Endothelial cell of umbilical vein (primary cell): ENCODE results near the gene CEP85L.

ENCODE experiments used
- CTCF ChIP-seq, 2 donors: IDR thresholded peaks; 1 replicate in 1 of 2; 2 replicates in 1 of 2; pipeline ENCODE4 v1.5.1; 2011; ENCODE audit warnings: low read length in 2 of 2, mild to moderate bottlenecking in 2 of 2, moderate library complexity in 2 of 2, control low read depth in 1 of 2, inconsistent platforms in 1 of 2, low read depth in 1 of 2; ENCODE audit not compliant: insufficient read depth in 1 of 2; ENCODE audit errors: extremely low read depth in 1 of 2
- EZH2 ChIP-seq: IDR thresholded peaks from 2 replicates; pipeline ENCODE4 v1.6.1; 2012; ENCODE audit warnings: borderline replicate concordance, low read depth, mild to moderate bottlenecking, moderate library complexity, low read length, inconsistent platforms; ENCODE audit not compliant: severe bottlenecking
- FOS ChIP-seq: IDR thresholded peaks from 2 replicates; pipeline ENCODE4 v1.6.1; 2011; ENCODE audit warnings: mild to moderate bottlenecking, low read length, moderate library complexity, borderline replicate concordance; ENCODE audit not compliant: insufficient read depth
- GATA2 ChIP-seq: IDR thresholded peaks from 2 replicates; pipeline ENCODE4 v1.7.0; 2011; ENCODE audit warnings: low read depth, mild to moderate bottlenecking, moderate library complexity, mixed read lengths, low read length; ENCODE audit not compliant: insufficient read length, insufficient read depth
- MAX ChIP-seq: IDR thresholded peaks from 2 replicates; pipeline ENCODE4 v1.6.1; 2011; ENCODE audit not compliant: insufficient read depth, insufficient read length
- MYC ChIP-seq: IDR thresholded peaks from one replicate; pipeline ENCODE4 v1.6.1; 2011; ENCODE audit warnings: mild to moderate bottlenecking, low read depth, low read length
- POLR2A ChIP-seq: IDR thresholded peaks from 2 replicates; pipeline ENCODE4 v1.6.1; 2012; ENCODE audit warnings: low read depth, mild to moderate bottlenecking, control low read depth, low read length
- POLR2AphosphoS5 ChIP-seq: IDR thresholded peaks from 2 replicates; pipeline ENCODE4 v1.6.1; 2012; ENCODE audit warnings: low read depth, mild to moderate bottlenecking, control low read depth, low read length, moderate library complexity; ENCODE audit not compliant: insufficient read depth

- TF ChIP-seq CTCF (IDR thresholded peaks at IDR 0.05; ENCODE audit: extremely low read depth in 1 of 2, insufficient read depth in 1 of 2, low read depth in 1 of 2, low read length in 2 of 2) (no peak), MAX (no peak), POLR2A (no peak), EZH2 (no peak), FOS (no peak), GATA2 (no peak), POLR2AphosphoS5 (no peak), MYC (no peak)
These were observed 71.6 kb downstream of the CEP85L start for GRCh38 chr6:118579786-118580185.
